Measurements from ENCODE around the gene DDX54.
A peak's percentile ranks its signal among the peaks of the same experiment; 100 is the strongest.

Gene DDX54

GRCh38 chr12:113134521-113134951 lies 50.7 kb downstream of the DDX54 start:
- Histone ChIP-seq H3K4me1 (ENCODE audit: control insufficient read depth in 2 of 2, insufficient read depth in 2 of 2, low read length in 2 of 2) (peaks cover 9 to 19% of the 10 kb centered on the region in 2 donors), H3K9me3 (ENCODE audit: control insufficient read depth in 2 of 2, low read length in 2 of 2) (no peaks in the 10 kb centered on the region), H3K36me3 (ENCODE audit: control insufficient read depth in 2 of 2, insufficient read depth in 2 of 2, low read length in 2 of 2) (no peaks in the 10 kb centered on the region), H3K27ac (ENCODE audit: low read depth in 2 of 2, low read length in 2 of 2) (no peak overlapping the region), H3K9ac (ENCODE audit: low read depth in 1 of 2, low read length in 2 of 2) (peak overlapping the region in 1 of 2 donors; percentile 73), H3K4me3 (ENCODE audit: low read length in 2 of 2) (peak overlapping the region; percentile 69 to 79), H3K27me3 (ENCODE audit: control insufficient read depth in 2 of 2, insufficient read depth in 2 of 2, low read length in 2 of 2) (no peaks in the 10 kb centered on the region)

- Histone ChIP-seq H3K36me3 (ENCODE audit: control insufficient read depth in 2 of 2, insufficient read depth in 2 of 2, low read length in 2 of 2) (no peaks in the 10 kb centered on the region), H3K4me1 (ENCODE audit: control insufficient read depth in 2 of 2, insufficient read depth in 2 of 2, low read length in 2 of 2) (peaks cover 9 to 19% of the 10 kb centered on the region in 2 donors), H3K9me3 (ENCODE audit: control insufficient read depth in 2 of 2, low read length in 2 of 2) (no peaks in the 10 kb centered on the region), H3K9ac (ENCODE audit: low read depth in 1 of 2, low read length in 2 of 2) (peak overlapping the region in 1 of 2 donors; percentile 22), H3K27ac (ENCODE audit: low read depth in 2 of 2, low read length in 2 of 2) (no peak overlapping the region), H3K4me3 (ENCODE audit: low read length in 2 of 2) (no peak overlapping the region), H3K27me3 (ENCODE audit: control insufficient read depth in 2 of 2, insufficient read depth in 2 of 2, low read length in 2 of 2) (no peaks in the 10 kb centered on the region)
Observed at GRCh38 chr12:113134071-113134470, 51.2 kb downstream of the DDX54 start.

- Histone ChIP-seq H3K4me3 (ENCODE audit: low read length in 2 of 2) (no peak overlapping the region), H3K27ac (ENCODE audit: low read depth in 2 of 2, low read length in 2 of 2) (no peak overlapping the region), H3K27me3 (ENCODE audit: control insufficient read depth in 2 of 2, insufficient read depth in 2 of 2, low read length in 2 of 2) (no peaks in the 10 kb centered on the region), H3K4me1 (ENCODE audit: control insufficient read depth in 2 of 2, insufficient read depth in 2 of 2, low read length in 2 of 2) (peaks cover 9 to 19% of the 10 kb centered on the region in 2 donors), H3K9ac (ENCODE audit: low read depth in 1 of 2, low read length in 2 of 2) (no peak overlapping the region), H3K9me3 (ENCODE audit: control insufficient read depth in 2 of 2, low read length in 2 of 2) (no peaks in the 10 kb centered on the region), H3K36me3 (ENCODE audit: control insufficient read depth in 2 of 2, insufficient read depth in 2 of 2, low read length in 2 of 2) (no peaks in the 10 kb centered on the region)
Observed at GRCh38 chr12:113133666-113134065, 51.6 kb downstream of the DDX54 start.

- Histone ChIP-seq H3K36me3 (ENCODE audit: control insufficient read depth in 2 of 2, insufficient read depth in 2 of 2, low read length in 2 of 2) (no peaks in the 10 kb centered on the region), H3K4me1 (ENCODE audit: control insufficient read depth in 2 of 2, insufficient read depth in 2 of 2, low read length in 2 of 2) (peaks cover 9 to 19% of the 10 kb centered on the region in 2 donors), H3K27me3 (ENCODE audit: control insufficient read depth in 2 of 2, insufficient read depth in 2 of 2, low read length in 2 of 2) (no peaks in the 10 kb centered on the region), H3K4me3 (ENCODE audit: low read length in 2 of 2) (no peak overlapping the region), H3K27ac (ENCODE audit: low read depth in 2 of 2, low read length in 2 of 2) (no peak overlapping the region), H3K9ac (ENCODE audit: low read depth in 1 of 2, low read length in 2 of 2) (no peak overlapping the region), H3K9me3 (ENCODE audit: control insufficient read depth in 2 of 2, low read length in 2 of 2) (no peaks in the 10 kb centered on the region)
Observed at GRCh38 chr12:113133036-113133435, 52.2 kb downstream of the DDX54 start.

- H3K4me3 ChIP-seq (ENCODE audit: low read length in 2 of 2): no peak overlapping the region
Observed at GRCh38 chr12:113131556-113131955, 53.7 kb downstream of the DDX54 start.

GRCh38 chr12:113130457-113131135 lies 54.7 kb downstream of the DDX54 start:
- Histone ChIP-seq H3K27ac (ENCODE audit: low read depth in 2 of 2, low read length in 2 of 2) (no peak overlapping the region), H3K9me3 (ENCODE audit: control insufficient read depth in 2 of 2, low read length in 2 of 2) (no peaks in the 10 kb centered on the region), H3K4me3 (ENCODE audit: low read length in 2 of 2) (no peak overlapping the region), H3K9ac (ENCODE audit: low read depth in 1 of 2, low read length in 2 of 2) (no peak overlapping the region), H3K27me3 (ENCODE audit: control insufficient read depth in 2 of 2, insufficient read depth in 2 of 2, low read length in 2 of 2) (no peaks in the 10 kb centered on the region), H3K36me3 (ENCODE audit: control insufficient read depth in 2 of 2, insufficient read depth in 2 of 2, low read length in 2 of 2) (no peaks in the 10 kb centered on the region), H3K4me1 (ENCODE audit: control insufficient read depth in 2 of 2, insufficient read depth in 2 of 2, low read length in 2 of 2) (peaks cover 0 to 5% of the 10 kb centered on the region in 2 donors)

More at GRCh38 chr12:113131556-113131955, 53.7 kb downstream of the DDX54 start:
- Histone ChIP-seq H3K36me3 (ENCODE audit: control insufficient read depth in 2 of 2, insufficient read depth in 2 of 2, low read length in 2 of 2) (no peaks in the 10 kb centered on the region), H3K4me1 (ENCODE audit: control insufficient read depth in 2 of 2, insufficient read depth in 2 of 2, low read length in 2 of 2) (peaks cover 7 to 13% of the 10 kb centered on the region in 2 donors), H3K9ac (ENCODE audit: low read depth in 1 of 2, low read length in 2 of 2) (no peak overlapping the region), H3K9me3 (ENCODE audit: control insufficient read depth in 2 of 2, low read length in 2 of 2) (no peaks in the 10 kb centered on the region), H3K27ac (ENCODE audit: low read depth in 2 of 2, low read length in 2 of 2) (no peak overlapping the region), H3K27me3 (ENCODE audit: control insufficient read depth in 2 of 2, insufficient read depth in 2 of 2, low read length in 2 of 2) (no peaks in the 10 kb centered on the region)

GRCh38 chr12:113129664-113130456 lies 55.4 kb downstream of the DDX54 start:
- no peaks in the 10 kb centered on the region for H3K9me3 ChIP-seq (ENCODE audit: control insufficient read depth in 2 of 2, low read length in 2 of 2)
- H3K9ac ChIP-seq (ENCODE audit: low read depth in 1 of 2, low read length in 2 of 2): no peak overlapping the region
- peaks cover 0 to 4% of the 10 kb centered on the region in 2 donors for H3K4me1 ChIP-seq (ENCODE audit: control insufficient read depth in 2 of 2, insufficient read depth in 2 of 2, low read length in 2 of 2)
- H3K36me3 ChIP-seq (ENCODE audit: control insufficient read depth in 2 of 2, insufficient read depth in 2 of 2, low read length in 2 of 2): no peaks in the 10 kb centered on the region
- no peak overlapping the region for H3K27ac ChIP-seq (ENCODE audit: low read depth in 2 of 2, low read length in 2 of 2)
- no peaks in the 10 kb centered on the region for H3K27me3 ChIP-seq (ENCODE audit: control insufficient read depth in 2 of 2, insufficient read depth in 2 of 2, low read length in 2 of 2)
- no peak overlapping the region for H3K4me3 ChIP-seq (ENCODE audit: low read length in 2 of 2)

- no peaks in the 10 kb centered on the region for H3K4me1 ChIP-seq (ENCODE audit: control insufficient read depth in 2 of 2, insufficient read depth in 2 of 2, low read length in 2 of 2)
- H3K27me3 ChIP-seq (ENCODE audit: control insufficient read depth in 2 of 2, insufficient read depth in 2 of 2, low read length in 2 of 2): no peaks in the 10 kb centered on the region
- H3K36me3 ChIP-seq (ENCODE audit: control insufficient read depth in 2 of 2, insufficient read depth in 2 of 2, low read length in 2 of 2): no peaks in the 10 kb centered on the region
- no peak overlapping the region for H3K4me3 ChIP-seq (ENCODE audit: low read length in 2 of 2)
- H3K9ac ChIP-seq (ENCODE audit: low read depth in 1 of 2, low read length in 2 of 2): no peak overlapping the region
- no peak overlapping the region for H3K27ac ChIP-seq (ENCODE audit: low read depth in 2 of 2, low read length in 2 of 2)
- H3K9me3 ChIP-seq (ENCODE audit: control insufficient read depth in 2 of 2, low read length in 2 of 2): no peaks in the 10 kb centered on the region
Observed at GRCh38 chr12:113128802-113129663, 56.2 kb downstream of the DDX54 start.

GRCh38 chr12:113127791-113128199 lies 57.5 kb downstream of the DDX54 start:
- Histone ChIP-seq H3K36me3 (ENCODE audit: control insufficient read depth in 2 of 2, insufficient read depth in 2 of 2, low read length in 2 of 2) (no peaks in the 10 kb centered on the region), H3K9me3 (ENCODE audit: control insufficient read depth in 2 of 2, low read length in 2 of 2) (no peaks in the 10 kb centered on the region), H3K4me1 (ENCODE audit: control insufficient read depth in 2 of 2, insufficient read depth in 2 of 2, low read length in 2 of 2) (no peaks in the 10 kb centered on the region), H3K27ac (ENCODE audit: low read depth in 2 of 2, low read length in 2 of 2) (no peak overlapping the region), H3K4me3 (ENCODE audit: low read length in 2 of 2) (no peak overlapping the region), H3K27me3 (ENCODE audit: control insufficient read depth in 2 of 2, insufficient read depth in 2 of 2, low read length in 2 of 2) (no peaks in the 10 kb centered on the region), H3K9ac (ENCODE audit: low read depth in 1 of 2, low read length in 2 of 2) (no peak overlapping the region)
